Activated CD4-positive, alpha-beta T cell treated with anti-CD3 and anti-CD28 coated beads, Interleukin-10, Interleukin-2, amounts not matched to agents 100 ng/mL and 50 ng/mL, durations not matched to agents 16 hours and 8 hours (primary cell): ENCODE data around the gene ZNF888.
"Not testable (repeated sequence)": the region's sequence is repeated elsewhere in the genome, so short reads cannot be mapped to it uniquely, and the experiment has no call there.

Experiments
- DNase-seq: peaks from one replicate; pipeline ENCODE4 v3.0.0-alpha.2; 2020

The ZNF888 gene

GRCh38 chr19:52922841-52923777, at the start of gene ZNF888:
Gene ZNF888, minus strand, starts transcription at chr19:52923428. Its CDS starts 5,555 bp downstream, at chr19:52917873.
- peak; percentile 66 for DNase-seq

GRCh38 chr19:52967772-52968171, 44.5 kb upstream of the ZNF888 start:
- no peak for DNase-seq

GRCh38 chr19:52963247-52963618, 40.0 kb upstream of the ZNF888 start:
- no peak for DNase-seq

GRCh38 chr19:52962394-52963246, 39.4 kb upstream of the ZNF888 start, which contains the start of gene ZNF816:
Gene ZNF816, minus strand, starts transcription at chr19:52962881. Its CDS starts 6,792 bp downstream, at chr19:52956089.
- peak; percentile 96 for DNase-seq

GRCh38 chr19:52961981-52962380, 38.8 kb upstream of the ZNF888 start:
- no peak for DNase-seq

- no peak for DNase-seq
These were observed 36.5 kb upstream of the ZNF888 start for GRCh38 chr19:52959613-52960295.

GRCh38 chr19:52957591-52957990, 34.4 kb upstream of the ZNF888 start:
- DNase-seq, result no peak

- DNase-seq, result no peak
These were observed 33.7 kb upstream of the ZNF888 start for GRCh38 chr19:52956917-52957316.

GRCh38 chr19:52949422-52949821, 26.2 kb upstream of the ZNF888 start:
- DNase-seq, result no peak

- DNase-seq, result no peak
These were observed 25.0 kb upstream of the ZNF888 start for GRCh38 chr19:52948025-52948770.

- DNase-seq, result no peak
These were observed 23.4 kb upstream of the ZNF888 start for GRCh38 chr19:52946322-52947310.

GRCh38 chr19:52945652-52946321, 22.6 kb upstream of the ZNF888 start:
- DNase-seq, result no peak

GRCh38 chr19:52944703-52945493, 21.7 kb upstream of the ZNF888 start:
- not testable (repeated sequence) for DNase-seq

GRCh38 chr19:52943884-52944643, 20.8 kb upstream of the ZNF888 start:
- no peak for DNase-seq

GRCh38 chr19:52943134-52943883, 20.1 kb upstream of the ZNF888 start:
- no peak for DNase-seq

GRCh38 chr19:52942386-52943133, 19.3 kb upstream of the ZNF888 start:
- peak; percentile 87 for DNase-seq

- peak; percentile 5 for DNase-seq
These were observed 18.7 kb upstream of the ZNF888 start for GRCh38 chr19:52941941-52942385.
